ENCODE results near the gene TMTC4. TPM values are rescaled to one million over a fixed set of nuclear protein-coding genes. Genes with fewer than 3 reads are reported as not detected.

TMTC4 gene
- total RNA-seq, 1 experiment from 2014 or later, result 45.5 TPM

GRCh38 chr13:100671389-100672182 lies 3.0 kb downstream of the TMTC4 start:
- Mint-ChIP-seq H3K4me1 (peaks cover 25% of the 10 kb centered on the region), H3K36me3 (peaks cover 30% of the 10 kb centered on the region), H3K4me3 (no peak overlapping the region), H3K27ac (no peak overlapping the region), H3K27me3 (ENCODE audit: low read depth) (peaks cover 7% of the 10 kb centered on the region), H3K9me3 (no peaks in the 10 kb centered on the region)
- no peak for DNase-seq (ENCODE audit: low spot score)
- CTCF ChIA-PET, result no interaction called here
- POLR2A ChIA-PET, result no interaction called here
- no peak for ATAC-seq
- no peak for TF ChIP-seq FOXJ3 (CRISPR knock-in tag; IDR thresholded peaks at IDR 0.05; ENCODE audit: borderline replicate concordance)
- TF ChIP-seq ATF2 (CRISPR knock-in tag; IDR thresholded peaks at IDR 0.05; ENCODE audit: borderline replicate concordance, low read depth), result no peak
- TF ChIP-seq MXD4 (CRISPR knock-in tag; IDR thresholded peaks at IDR 0.05; ENCODE audit: borderline replicate concordance), result no peak
- TF ChIP-seq TEAD4 (CRISPR knock-in tag; IDR thresholded peaks at IDR 0.05), result no peak
- no peak for TF ChIP-seq ZSCAN18 (CRISPR knock-in tag; IDR thresholded peaks at IDR 0.05)
- no peak for TF ChIP-seq NFE2L1 (CRISPR knock-in tag; IDR thresholded peaks at IDR 0.05)
- TF ChIP-seq CBFB (CRISPR knock-in tag; IDR thresholded peaks at IDR 0.05; ENCODE audit: low read depth), result no peak
- no peak for TF ChIP-seq FOXK1 (CRISPR knock-in tag; IDR thresholded peaks at IDR 0.05)

GRCh38 chr13:100668408-100668807 lies 6.2 kb downstream of the TMTC4 start:
- no peak for ATAC-seq
- H3K4me1 Mint-ChIP-seq, result peaks cover 13% of the 10 kb centered on the region
- no peak overlapping the region for H3K4me3 Mint-ChIP-seq
- peaks cover 61% of the 10 kb centered on the region for H3K36me3 Mint-ChIP-seq
- TF ChIP-seq SMAD3 (CRISPR knock-in tag; IDR thresholded peaks at IDR 0.05; ENCODE audit: borderline replicate concordance), result no peak
- no peak for TF ChIP-seq NFE2L1 (CRISPR knock-in tag; IDR thresholded peaks at IDR 0.05)
- TF ChIP-seq ZSCAN18 (CRISPR knock-in tag; IDR thresholded peaks at IDR 0.05), result no peak
- TF ChIP-seq PRRX2 (CRISPR knock-in tag; IDR thresholded peaks at IDR 0.05), result no peak
- TF ChIP-seq NR2C2 (CRISPR knock-in tag; IDR thresholded peaks at IDR 0.05), result no peak
- TF ChIP-seq ETV6 (CRISPR knock-in tag; IDR thresholded peaks at IDR 0.05), result no peak
- TF ChIP-seq ZNF219 (CRISPR knock-in tag; IDR thresholded peaks at IDR 0.05; ENCODE audit: borderline replicate concordance), result no peak
- no peak for TF ChIP-seq NFYB (CRISPR knock-in tag; conservative IDR thresholded peaks at IDR 0.05; ENCODE audit: low read depth)
- no peak for TF ChIP-seq CBFB (CRISPR knock-in tag; IDR thresholded peaks at IDR 0.05; ENCODE audit: low read depth)
- no peak for TF ChIP-seq ARID4B (CRISPR knock-in tag; IDR thresholded peaks at IDR 0.05; ENCODE audit: borderline replicate concordance)
- no peak for TF ChIP-seq SP1 (CRISPR knock-in tag; conservative IDR thresholded peaks at IDR 0.05)
- TF ChIP-seq SMAD4 (CRISPR knock-in tag; IDR thresholded peaks at IDR 0.05), result no peak
- no peak for TF ChIP-seq ZNF138 (CRISPR knock-in tag; conservative IDR thresholded peaks at IDR 0.05)
- no peak for TF ChIP-seq CREM (CRISPR knock-in tag; IDR thresholded peaks at IDR 0.05)
- TF ChIP-seq FOXP4 (CRISPR knock-in tag; IDR thresholded peaks at IDR 0.05), result no peak
- no peak for DNase-seq (ENCODE audit: low spot score)
- ChIA-PET POLR2A (no interaction called here), CTCF (no interaction called here)
- H3K27ac Mint-ChIP-seq, result no peak overlapping the region
- H3K9me3 Mint-ChIP-seq, result no peaks in the 10 kb centered on the region
- H3K27me3 Mint-ChIP-seq (ENCODE audit: low read depth), result no peaks in the 10 kb centered on the region
